GM04504 (cell line): ENCODE data around the gene CREB5.
"Not testable (repeated sequence)": the region's sequence is repeated elsewhere in the genome, so short reads cannot be mapped to it uniquely, and the experiment has no call there.

ENCODE experiments used
- DNase-seq: peaks from one replicate; pipeline ENCODE4 v3.0.0-alpha.2; 2012; ENCODE audit warnings: low read depth

CREB5 gene

DNA sequence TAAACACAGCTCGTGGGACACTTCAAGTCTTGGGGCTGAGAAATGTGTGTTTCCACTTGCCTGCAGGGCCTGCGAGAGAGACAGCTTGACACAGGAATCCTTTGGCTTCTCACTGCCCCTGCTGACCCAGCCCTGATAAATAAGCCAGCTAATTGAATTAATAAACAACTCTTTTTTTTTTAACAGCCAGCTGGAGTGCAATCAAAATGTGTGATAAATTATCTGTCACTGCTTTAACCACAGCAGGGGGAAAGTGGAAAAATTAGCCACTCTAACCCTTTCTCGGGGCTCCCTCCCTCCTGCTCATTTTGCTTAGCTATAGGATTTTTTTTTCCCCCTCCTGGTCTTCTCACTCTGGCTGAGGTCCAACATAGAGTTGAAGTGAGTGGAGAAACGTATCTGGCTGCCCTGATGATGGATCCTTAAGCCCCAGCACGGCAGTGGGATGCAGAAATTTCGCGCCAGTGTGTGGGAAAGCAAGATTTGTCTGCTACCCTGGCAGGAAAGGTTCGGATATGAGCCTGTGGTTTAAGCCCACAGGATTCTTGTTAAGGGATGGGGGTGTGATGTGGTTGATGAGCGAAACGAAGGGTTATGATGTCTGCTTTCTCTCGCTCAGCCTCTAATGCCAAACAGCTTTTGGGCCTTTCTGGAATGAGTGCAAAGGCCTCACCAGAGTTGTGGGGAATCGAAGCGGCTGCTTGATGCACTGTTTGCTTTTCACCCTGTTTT is 372.0 kb downstream of the CREB5 start:
- DNase-seq, result no peak

- no peak for DNase-seq
Observed at GRCh38 chr7:28785041-28785995, 373.0 kb downstream of the CREB5 start.

- not testable (repeated sequence) for DNase-seq
Observed at GRCh38 chr7:28786156-28786555, 373.8 kb downstream of the CREB5 start.

- DNase-seq, result no peak
Observed at GRCh38 chr7:28787106-28787505, 374.8 kb downstream of the CREB5 start.

DNA sequence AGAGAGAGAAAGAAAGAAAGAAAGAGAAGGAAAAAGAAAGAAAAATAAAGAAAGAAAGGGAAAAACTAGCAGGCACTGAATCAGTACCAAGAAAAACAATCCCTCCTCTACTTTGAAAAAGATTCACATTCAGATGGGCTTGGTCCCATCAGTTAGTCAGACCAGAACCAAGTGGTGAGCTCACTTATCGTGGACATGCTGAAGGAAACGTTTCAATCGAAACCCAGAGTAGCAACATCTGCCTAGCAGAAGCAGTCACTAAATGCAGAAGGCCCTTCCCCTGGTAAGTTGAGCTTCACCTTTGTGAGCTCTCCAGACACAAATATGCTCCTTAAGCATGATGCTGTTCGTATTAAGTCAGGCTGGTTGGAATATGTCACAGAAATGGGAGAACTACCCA is 378.1 kb downstream of the CREB5 start:
- no peak for DNase-seq

DNA sequence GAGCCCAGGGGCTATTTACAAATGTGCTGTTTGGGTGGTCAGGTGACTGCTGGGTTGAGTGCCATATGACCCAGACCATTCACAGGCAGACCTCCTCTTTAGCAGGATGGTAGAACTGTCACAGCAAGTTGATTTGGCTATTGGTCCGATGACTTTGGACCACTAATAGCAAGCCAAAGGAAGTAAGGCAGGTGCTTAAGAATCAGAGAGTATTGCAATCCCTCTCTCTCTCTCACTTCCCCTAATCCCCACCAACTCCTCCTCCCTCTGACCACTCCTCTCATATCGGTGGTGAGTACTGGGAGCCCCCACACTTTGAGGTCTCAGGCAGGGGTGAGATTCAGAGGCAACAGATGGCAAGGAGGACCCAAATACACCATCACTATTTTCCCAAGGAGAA is 380.5 kb downstream of the CREB5 start:
- no peak for DNase-seq

DNA sequence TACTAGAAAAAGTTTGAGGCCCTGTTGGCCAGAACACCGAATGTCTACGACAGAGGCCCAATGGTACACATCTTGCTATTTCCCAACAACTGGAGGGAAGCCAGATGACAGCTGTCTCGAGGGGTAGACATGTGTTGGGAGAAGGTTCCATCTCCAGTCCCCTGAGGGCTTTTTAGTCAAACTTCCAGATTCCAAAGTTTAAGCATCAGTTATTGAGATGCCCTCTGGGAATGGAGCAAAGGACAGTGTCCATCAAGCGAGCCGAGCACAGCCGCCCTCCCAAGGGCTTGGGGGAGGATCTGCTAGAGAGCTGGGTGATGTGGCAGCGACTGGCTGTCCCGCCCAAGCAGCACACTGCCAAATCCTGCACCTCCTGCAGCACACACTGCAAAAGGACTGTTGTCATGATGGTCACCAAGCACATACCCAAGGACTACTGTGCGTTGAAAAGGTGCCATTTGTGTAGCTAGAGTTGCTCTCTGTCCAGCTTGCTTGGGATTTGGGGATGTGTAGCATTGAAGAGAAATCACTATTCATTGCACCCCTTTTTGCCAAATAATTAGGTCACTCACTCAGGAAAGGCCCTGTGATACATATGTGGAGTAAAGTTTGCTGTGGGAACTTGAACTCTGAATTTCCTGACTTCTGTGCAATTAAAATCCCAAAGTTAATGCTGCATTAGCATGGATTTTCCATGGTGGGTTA is 381.2 kb downstream of the CREB5 start:
- no peak for DNase-seq

- DNase-seq, result no peak
Observed at GRCh38 chr7:28798274-28798673, 386.0 kb downstream of the CREB5 start.

GRCh38 chr7:28799619-28800018 is 387.3 kb downstream of the CREB5 start:
- no peak for DNase-seq

DNA sequence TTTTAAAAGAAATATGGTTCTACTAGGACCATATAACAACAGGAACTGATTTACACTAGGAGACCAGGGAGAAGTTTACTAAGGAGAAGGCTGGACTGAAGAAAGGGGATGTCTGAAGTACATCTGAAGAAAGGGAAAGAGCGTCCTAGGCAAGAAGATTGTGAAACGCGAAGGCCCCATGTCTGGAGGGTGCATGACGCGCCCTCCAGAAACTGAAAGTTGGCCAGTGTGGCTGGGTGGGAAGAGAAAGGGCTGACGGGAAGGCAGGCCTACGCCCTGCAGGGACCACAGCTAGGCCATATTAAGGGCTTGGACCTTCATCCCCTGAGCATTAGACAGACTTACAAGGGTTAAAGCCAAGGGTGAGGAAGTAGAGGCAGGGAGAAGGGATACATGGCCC is 387.8 kb downstream of the CREB5 start:
- no peak for DNase-seq

- DNase-seq, result no peak
Observed at GRCh38 chr7:28802450-28802849, 390.1 kb downstream of the CREB5 start.

DNA sequence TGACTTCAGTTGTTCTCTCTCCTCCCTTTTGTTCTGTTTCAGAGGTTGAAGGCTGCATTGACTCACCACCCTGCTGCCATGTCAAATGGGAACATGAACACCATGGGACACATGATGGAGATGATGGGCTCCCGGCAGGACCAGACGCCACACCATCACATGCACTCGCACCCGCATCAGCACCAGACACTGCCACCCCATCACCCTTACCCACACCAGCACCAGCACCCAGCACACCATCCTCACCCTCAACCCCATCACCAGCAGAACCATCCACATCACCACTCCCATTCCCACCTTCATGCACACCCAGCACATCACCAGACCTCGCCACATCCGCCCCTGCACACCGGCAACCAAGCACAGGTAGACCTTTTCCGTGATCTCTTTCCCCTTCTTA is 391.8 kb downstream of the CREB5 start:
- no peak for DNase-seq

DNA sequence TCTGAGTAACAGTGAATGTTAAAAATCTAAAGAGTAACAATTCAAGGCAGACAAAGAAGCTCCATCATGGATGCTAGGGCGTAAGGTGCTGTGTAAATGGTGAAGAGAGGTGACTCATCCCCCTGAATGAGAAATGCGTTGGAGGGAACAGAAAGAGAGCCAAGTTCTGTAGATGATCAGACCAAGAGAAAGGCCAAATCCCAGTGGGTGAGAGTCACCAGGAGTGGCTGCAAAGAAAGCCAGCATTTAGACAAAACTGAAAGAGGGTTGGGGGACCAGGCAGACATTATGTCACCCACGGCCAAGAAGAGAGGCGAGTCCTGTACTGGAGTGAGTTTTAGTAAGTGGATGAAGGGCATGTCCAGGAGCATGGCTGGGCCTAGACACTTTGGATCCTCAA is 392.7 kb downstream of the CREB5 start:
- DNase-seq, result peak; percentile 25

- DNase-seq, result peak; percentile 25
Observed at GRCh38 chr7:28806841-28807240, 394.5 kb downstream of the CREB5 start.

DNA sequence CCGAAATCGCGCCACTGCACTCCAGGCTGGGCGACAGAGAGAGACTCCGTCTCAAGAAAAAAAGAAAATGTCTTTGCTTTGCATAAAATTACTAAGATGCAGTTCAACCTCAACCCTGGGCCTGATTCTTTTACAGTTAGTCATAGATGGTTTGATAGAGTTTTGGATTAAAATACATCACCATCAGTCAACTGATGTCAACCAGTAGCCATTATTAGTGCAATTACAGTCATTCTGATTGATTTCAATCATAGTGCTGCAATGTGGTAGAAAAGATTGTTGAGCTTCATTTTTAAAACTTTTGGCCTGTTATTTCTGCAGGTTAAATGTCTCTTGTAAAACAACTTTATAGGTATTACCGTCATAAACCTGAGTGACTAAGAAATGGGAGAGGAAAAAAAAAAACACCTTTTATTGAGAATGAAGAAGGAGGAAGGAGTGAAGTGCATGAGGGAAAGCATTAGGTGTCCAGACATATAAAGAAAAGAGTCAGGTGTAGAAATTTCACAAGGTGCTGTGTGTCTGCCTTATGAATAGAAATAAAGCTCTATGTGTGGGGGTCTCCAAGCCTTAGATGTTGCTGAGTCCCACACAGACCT is 395.2 kb downstream of the CREB5 start:
- no peak for DNase-seq

DNA sequence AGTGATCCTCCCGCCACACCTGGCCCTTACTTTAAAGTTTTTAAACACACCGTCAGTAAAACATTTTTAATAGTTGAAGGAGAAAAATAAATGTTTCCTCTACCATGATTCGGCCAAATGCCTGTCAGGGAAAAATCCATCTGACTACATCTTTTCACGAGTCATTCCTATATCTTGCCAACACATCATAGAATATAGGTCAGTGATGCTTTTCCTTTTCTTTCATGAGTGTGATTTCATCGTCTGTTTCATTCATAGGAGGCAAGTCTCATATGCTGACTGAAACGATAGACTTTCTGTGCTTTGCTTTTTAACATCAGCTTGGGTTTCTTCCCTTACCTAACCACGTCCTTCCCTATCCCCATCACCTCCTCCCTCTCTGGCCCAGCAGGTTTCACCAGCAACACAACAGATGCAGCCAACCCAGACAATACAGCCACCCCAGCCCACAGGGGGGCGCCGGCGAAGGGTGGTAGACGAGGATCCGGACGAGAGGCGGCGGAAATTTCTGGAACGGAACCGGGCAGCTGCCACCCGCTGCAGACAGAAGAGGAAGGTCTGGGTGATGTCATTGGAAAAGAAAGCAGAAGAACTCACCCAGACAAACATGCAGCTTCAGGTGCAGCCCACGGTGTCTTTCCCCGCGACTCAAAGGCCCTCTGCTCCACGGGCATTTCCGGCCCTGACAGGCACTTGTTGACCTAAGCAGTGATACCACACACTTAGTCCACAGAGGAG is 396.6 kb downstream of the CREB5 start:
- no peak for DNase-seq

- DNase-seq, result no peak
Observed at GRCh38 chr7:28811008-28811407, 398.7 kb downstream of the CREB5 start.

DNA sequence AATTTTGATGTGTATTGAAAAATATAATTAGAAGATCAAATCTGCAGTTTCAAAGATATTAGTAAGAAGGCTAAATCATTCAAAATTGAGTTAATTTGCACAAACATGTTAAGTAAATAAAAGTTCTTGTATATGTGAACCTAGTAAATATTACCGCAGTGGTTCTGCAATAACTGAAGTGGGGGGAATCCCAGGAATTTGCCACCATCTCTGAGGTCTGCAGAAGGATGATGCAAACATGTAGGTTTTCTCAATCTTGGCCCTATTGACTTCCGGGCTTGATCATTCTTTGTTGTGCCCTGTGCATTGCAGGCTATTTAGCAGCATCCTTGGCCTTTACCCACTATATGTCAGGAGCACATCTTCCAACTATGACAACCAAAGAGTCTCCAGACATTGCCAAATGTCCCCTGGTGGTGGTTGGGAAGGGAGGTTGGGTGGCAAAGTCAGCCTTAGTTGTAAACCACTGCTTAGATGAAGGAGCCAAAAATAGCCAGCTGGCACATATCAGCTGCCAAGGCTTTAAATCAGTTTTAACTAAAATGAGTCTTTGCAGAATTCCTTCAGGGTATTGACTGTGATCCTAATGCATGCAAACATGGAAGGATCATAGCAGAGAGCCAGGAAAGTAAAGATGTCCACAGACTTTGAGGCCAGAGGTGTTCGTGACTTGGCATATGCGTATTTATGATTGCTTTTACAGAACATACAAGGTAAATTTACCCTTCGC is 399.5 kb downstream of the CREB5 start:
- no peak for DNase-seq

DNA sequence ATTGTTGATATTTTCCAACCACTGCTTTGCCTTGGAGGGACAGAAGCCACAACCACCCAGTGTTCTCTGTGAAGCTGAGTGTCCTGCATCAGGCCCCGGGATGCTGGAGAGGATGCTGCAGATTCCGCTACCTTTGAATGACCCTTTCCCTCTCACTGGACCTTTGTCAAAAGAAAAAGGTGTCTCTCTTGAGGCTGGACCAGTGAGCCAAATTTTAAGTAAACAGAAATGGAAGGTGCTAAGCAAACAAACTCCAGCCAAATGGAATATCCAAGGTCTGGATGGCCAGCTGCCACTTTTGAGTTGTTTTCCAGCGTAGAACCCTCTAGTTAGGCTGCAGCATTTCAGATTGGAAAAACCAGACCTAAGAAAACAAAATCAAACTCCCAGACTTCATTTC is 400.3 kb downstream of the CREB5 start:
- no peak for DNase-seq

DNA sequence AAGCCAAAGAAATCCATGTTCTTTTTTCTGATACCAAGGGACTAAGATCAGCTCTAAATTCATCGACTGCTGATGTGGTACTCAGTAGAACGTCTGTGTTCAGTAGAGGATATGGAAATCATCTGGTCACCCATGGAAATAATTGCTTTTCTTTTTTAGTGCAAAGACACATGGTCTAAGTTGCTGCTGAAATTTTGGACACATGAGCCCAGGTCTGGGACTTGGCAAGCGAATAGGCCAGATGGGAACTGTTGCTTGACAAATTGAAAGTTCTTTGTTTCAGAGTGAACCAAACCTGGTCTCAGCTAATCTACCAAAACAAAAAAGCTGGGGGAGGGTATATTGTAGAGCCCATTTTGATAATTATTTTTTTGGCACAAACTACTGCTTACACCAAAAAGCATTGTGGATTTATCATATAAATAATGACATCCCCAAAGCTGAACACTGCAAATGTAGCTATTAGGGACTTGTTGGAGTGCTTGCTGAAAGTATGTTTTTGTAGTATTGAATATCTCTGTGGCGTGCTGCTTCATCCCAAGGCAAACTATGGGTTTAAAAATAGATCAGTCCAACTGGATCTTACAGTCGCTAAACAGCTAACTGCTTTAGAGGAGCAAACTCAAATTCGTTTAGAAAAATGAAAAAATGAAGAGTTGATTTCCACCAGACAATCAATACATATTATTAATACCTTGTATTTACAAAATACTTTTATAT is 401.1 kb downstream of the CREB5 start:
- no peak for DNase-seq
